ENCODE measurements around the gene CNTNAP2.

CNTNAP2 gene

GRCh38 chr7:148116195-148116594 lies 1999.6 kb downstream of the CNTNAP2 start:
- Histone ChIP-seq H3K4me3 (IDR thresholded peaks at IDR 0.05; ENCODE audit: insufficient read depth, low read depth, low read length) (no peak overlapping the region), H3K9ac (no peak overlapping the region), H2AFZ (ENCODE audit: low read depth) (no peak overlapping the region), H3K79me2 (ENCODE audit: insufficient read depth, low read depth) (no peaks in the 10 kb centered on the region), H4K20me1 (ENCODE audit: insufficient read depth) (no peaks in the 10 kb centered on the region), H3K4me2 (peak overlapping the region; percentile 49), H3K36me3 (ENCODE audit: insufficient read depth) (no peaks in the 10 kb centered on the region), H3K4me1 (ENCODE audit: low read depth, poor library complexity, severe bottlenecking) (peaks cover 29% of the 10 kb centered on the region), H3K27ac (no peak overlapping the region), H3K27me3 (ENCODE audit: insufficient read depth, low read depth) (no peaks in the 10 kb centered on the region)
- no peak for TF ChIP-seq CTCF (conservative IDR thresholded peaks at IDR 0.05; ENCODE audit: low read depth, low read length)

GRCh38 chr7:148116829-148117403 lies 2000.3 kb downstream of the CNTNAP2 start:
- no peak for TF ChIP-seq CTCF (conservative IDR thresholded peaks at IDR 0.05; ENCODE audit: low read depth, low read length)
- Histone ChIP-seq H3K4me2 (peak overlapping the region; percentile 49), H3K36me3 (ENCODE audit: insufficient read depth) (no peaks in the 10 kb centered on the region), H3K27me3 (ENCODE audit: insufficient read depth, low read depth) (no peaks in the 10 kb centered on the region), H3K4me1 (ENCODE audit: low read depth, poor library complexity, severe bottlenecking) (peaks cover 22% of the 10 kb centered on the region), H3K9ac (no peak overlapping the region), H3K4me3 (IDR thresholded peaks at IDR 0.05; ENCODE audit: insufficient read depth, low read depth, low read length) (no peak overlapping the region), H3K79me2 (ENCODE audit: insufficient read depth, low read depth) (no peaks in the 10 kb centered on the region), H4K20me1 (ENCODE audit: insufficient read depth) (no peaks in the 10 kb centered on the region), H3K27ac (no peak overlapping the region), H2AFZ (ENCODE audit: low read depth) (no peak overlapping the region)

- Histone ChIP-seq H3K79me2 (ENCODE audit: insufficient read depth, low read depth) (no peaks in the 10 kb centered on the region), H3K4me1 (ENCODE audit: low read depth, poor library complexity, severe bottlenecking) (peaks cover 20% of the 10 kb centered on the region), H3K4me3 (IDR thresholded peaks at IDR 0.05; ENCODE audit: insufficient read depth, low read depth, low read length) (no peak overlapping the region), H4K20me1 (ENCODE audit: insufficient read depth) (no peaks in the 10 kb centered on the region), H3K27me3 (ENCODE audit: insufficient read depth, low read depth) (no peaks in the 10 kb centered on the region), H3K36me3 (ENCODE audit: insufficient read depth) (no peaks in the 10 kb centered on the region), H3K27ac (no peak overlapping the region), H3K4me2 (no peak overlapping the region), H2AFZ (ENCODE audit: low read depth) (no peak overlapping the region), H3K9ac (no peak overlapping the region)
- no peak for TF ChIP-seq CTCF (conservative IDR thresholded peaks at IDR 0.05; ENCODE audit: low read depth, low read length)
Measured at GRCh38 chr7:148118371-148118770, 2001.8 kb downstream of the CNTNAP2 start.

GRCh38 chr7:148121401-148121800 lies 2004.8 kb downstream of the CNTNAP2 start:
- H3K4me3 ChIP-seq (IDR thresholded peaks at IDR 0.05; ENCODE audit: insufficient read depth, low read depth, low read length), result no peak overlapping the region
- TF ChIP-seq CTCF (conservative IDR thresholded peaks at IDR 0.05; ENCODE audit: low read depth, low read length), result no peak
- H3K9ac ChIP-seq, result no peak overlapping the region
- H3K79me2 ChIP-seq (ENCODE audit: insufficient read depth, low read depth), result no peaks in the 10 kb centered on the region
- no peak overlapping the region for H3K4me2 ChIP-seq
- H3K27me3 ChIP-seq (ENCODE audit: insufficient read depth, low read depth), result no peaks in the 10 kb centered on the region
- H3K27ac ChIP-seq, result no peak overlapping the region
- no peaks in the 10 kb centered on the region for H3K36me3 ChIP-seq (ENCODE audit: insufficient read depth)
- H4K20me1 ChIP-seq (ENCODE audit: insufficient read depth), result no peaks in the 10 kb centered on the region
- H2AFZ ChIP-seq (ENCODE audit: low read depth), result no peak overlapping the region
- H3K4me1 ChIP-seq (ENCODE audit: low read depth, poor library complexity, severe bottlenecking), result peaks cover 10% of the 10 kb centered on the region

Data from KMS-11 (cell line).